ENCODE results near the gene FOXRED1.

- no peak for TF ChIP-seq REST (IDR thresholded peaks at IDR 0.05; ENCODE audit: insufficient read depth in 1 of 2, low read depth in 2 of 2, low read length in 2 of 2)
- TF ChIP-seq SIN3A (IDR thresholded peaks at IDR 0.05; ENCODE audit: borderline replicate concordance, insufficient read depth, low read length) = peak; percentile 65; the same call in 1 of the 2 replicates
- TF ChIP-seq POLR2AphosphoS5 (IDR thresholded peaks at IDR 0.05; ENCODE audit: low read depth, low read length) = peak; percentile 99
Measured at GRCh38 chr11:126303623-126304456, 34.9 kb downstream of the FOXRED1 start, which contains the start of gene DCPS.
